AG09309 (cell line): Measurements from ENCODE around the gene PJA2.

Source experiments
- DNase-seq: peaks from one replicate; pipeline ENCODE4 v3.0.0-alpha.2; 2010; ENCODE audit warnings: low read depth
- H3K4me3 ChIP-seq: 2 replicates; pipeline ENCODE4 v1.5.1; 2011; ENCODE audit warnings: mild to moderate bottlenecking, low read depth, low read length, moderate library complexity; ENCODE audit not compliant: control insufficient read depth
- TF ChIP-seq, protein P1 (sequence below): IDR thresholded peaks from 2 replicates; pipeline ENCODE4 v1.5.1; 2011; ENCODE audit warnings: mild to moderate bottlenecking, low read depth, low read length, inconsistent platforms; ENCODE audit not compliant: insufficient read depth, control insufficient read depth; ENCODE audit errors: missing control alignments

PJA2 gene

DNA sequence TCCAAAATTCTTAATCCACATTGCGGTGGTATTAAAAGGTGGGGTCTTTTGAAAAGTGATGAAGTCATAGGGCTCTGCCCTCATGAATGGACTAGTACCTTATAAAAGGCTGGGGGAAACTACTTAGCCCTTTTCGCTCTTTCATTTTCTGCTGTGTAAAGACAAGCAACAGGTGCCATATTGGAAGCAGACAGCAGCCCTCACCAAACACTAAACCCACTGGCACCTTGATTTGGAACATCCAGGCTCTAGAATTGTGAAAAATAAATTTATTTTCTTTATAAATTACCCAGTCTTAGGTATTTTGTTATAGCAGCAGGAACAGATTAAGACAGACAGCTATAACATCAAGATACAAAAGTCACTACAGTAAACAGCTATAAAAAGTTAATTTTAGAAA is 12.8 kb downstream of the PJA2 start:
- DNase-seq = no peak
- no peak overlapping the region for H3K4me3 ChIP-seq
- TF ChIP-seq, protein P1, sequence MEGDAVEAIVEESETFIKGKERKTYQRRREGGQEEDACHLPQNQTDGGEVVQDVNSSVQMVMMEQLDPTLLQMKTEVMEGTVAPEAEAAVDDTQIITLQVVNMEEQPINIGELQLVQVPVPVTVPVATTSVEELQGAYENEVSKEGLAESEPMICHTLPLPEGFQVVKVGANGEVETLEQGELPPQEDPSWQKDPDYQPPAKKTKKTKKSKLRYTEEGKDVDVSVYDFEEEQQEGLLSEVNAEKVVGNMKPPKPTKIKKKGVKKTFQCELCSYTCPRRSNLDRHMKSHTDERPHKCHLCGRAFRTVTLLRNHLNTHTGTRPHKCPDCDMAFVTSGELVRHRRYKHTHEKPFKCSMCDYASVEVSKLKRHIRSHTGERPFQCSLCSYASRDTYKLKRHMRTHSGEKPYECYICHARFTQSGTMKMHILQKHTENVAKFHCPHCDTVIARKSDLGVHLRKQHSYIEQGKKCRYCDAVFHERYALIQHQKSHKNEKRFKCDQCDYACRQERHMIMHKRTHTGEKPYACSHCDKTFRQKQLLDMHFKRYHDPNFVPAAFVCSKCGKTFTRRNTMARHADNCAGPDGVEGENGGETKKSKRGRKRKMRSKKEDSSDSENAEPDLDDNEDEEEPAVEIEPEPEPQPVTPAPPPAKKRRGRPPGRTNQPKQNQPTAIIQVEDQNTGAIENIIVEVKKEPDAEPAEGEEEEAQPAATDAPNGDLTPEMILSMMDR = no peak

DNA sequence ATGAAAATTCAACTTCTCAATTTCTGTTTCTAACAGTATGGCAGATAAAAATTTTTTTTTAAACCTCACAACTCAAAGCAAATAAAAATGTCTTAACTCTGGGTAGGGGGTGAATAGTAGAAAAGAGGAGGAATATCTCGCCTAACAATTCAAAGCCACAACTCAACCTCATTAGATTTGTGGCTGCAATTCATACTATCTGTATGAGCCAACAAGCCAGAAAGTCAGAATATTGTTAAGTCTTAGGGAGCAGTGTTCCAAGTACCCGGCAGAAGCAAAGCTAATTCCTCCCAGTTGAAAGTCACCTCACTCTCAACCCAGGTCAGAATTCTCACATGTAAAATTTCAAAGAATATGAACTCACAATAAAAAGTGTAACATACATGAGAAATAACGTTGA is 15.0 kb downstream of the PJA2 start:
- H3K4me3 ChIP-seq = no peak overlapping the region
- TF ChIP-seq, protein P1 = no peak
- DNase-seq = no peak

DNA sequence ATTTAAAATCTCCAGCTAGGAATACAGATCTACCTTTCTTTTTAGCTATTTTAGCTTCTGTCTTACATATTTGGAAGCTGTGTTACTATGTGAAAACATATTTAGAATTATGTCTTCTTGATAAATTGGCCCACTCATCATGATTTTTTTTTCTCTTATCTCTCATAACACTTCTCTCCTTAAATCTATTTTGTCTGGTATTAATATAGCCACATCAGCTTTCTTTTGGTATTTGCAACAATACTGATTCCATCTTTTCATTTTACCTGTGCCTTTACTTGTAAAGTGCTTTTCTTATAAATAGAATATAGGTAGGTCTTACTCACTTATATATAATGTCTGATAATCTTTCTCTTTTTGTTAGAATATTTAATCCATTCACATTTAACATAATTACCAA is 19.6 kb downstream of the PJA2 start:
- no peak overlapping the region for H3K4me3 ChIP-seq
- TF ChIP-seq, protein P1 = no peak
- DNase-seq = no peak

DNA sequence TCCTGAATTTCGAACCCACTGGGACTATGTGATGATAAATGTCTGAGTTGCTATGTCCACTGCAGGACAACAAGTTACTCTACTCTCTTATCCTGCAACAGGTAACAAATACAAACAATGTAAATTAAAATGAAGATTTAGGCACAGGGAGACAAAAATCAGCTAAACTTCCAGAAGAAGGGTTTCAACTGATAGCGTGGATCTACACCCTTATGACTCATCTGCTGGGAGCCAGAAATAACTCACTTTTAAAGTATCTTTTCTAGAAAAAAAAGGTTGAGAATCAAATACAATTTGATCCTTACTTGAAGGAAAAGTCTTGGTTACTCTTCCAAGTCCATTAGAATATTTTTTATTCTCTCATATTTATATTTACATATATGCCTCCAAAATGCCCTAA is 21.4 kb downstream of the PJA2 start:
- no peak overlapping the region for H3K4me3 ChIP-seq
- TF ChIP-seq, protein P1 = no peak
- DNase-seq = no peak

DNA sequence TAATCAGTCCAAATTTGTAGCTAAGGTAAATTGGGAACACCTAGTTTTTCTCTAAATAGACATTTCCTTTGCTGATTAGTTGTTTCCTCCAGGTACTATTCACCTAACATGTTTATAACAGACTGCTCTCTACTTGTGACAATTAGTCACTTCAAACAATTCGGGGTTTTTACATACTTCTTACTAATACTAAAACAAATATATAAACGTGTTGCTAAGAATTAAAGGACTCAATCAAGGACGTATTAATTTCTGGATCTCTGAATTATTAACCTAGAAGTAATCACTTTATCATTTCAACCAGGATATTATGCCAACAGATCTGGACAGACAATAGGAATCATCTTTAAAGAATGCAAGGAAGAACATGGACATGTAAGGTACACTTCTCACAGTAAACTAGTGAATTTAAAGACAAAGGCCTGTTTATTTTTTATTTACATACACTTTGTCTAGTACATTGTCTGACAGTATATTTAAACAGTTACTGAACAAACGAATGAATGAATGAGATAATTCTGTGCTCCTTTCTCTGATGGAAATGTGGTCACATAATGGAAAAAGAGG is 22.3 kb downstream of the PJA2 start:
- TF ChIP-seq, protein P1 = no peak
- DNase-seq = no peak
- no peak overlapping the region for H3K4me3 ChIP-seq

DNA sequence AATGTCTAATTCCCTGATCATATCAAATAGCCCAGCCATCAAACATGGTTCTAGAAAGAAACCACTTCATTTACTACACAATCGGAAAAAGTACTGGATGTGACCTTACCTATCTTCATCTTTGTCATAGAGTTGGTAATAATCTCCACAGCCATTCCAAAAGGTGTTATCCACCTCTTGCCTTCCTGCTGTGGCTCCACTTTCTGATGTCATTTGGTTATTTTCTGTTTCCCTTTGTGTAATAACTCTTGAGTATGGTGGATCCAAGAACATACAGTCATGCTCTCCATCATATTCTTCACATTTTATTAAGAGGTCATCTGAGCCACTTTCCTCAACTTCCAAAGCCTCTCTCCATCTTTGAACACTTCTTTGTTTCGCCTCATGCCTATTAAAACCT is 31.7 kb downstream of the PJA2 start:
- TF ChIP-seq, protein P1 = no peak
- H3K4me3 ChIP-seq = no peak overlapping the region
- DNase-seq = no peak

DNA sequence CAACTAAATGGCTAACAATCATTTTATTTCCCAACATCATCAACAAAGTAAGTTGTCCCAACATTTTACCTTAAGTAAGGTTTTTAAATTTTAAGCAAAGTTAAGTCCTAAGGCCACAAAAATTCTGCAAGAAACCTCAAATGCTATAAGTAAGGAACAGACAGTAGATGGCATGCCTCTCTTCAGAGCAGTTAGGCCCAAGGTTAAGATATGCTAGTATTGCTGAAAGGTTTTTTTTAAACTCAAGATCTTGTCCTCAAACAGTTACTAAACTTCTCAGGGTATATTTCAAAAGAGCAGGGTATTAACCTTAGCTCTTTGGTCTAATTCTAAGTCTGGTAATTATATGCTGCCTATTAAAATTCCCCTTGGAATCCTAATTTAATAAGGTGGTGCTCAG is 35.1 kb downstream of the PJA2 start:
- H3K4me3 ChIP-seq = no peak overlapping the region
- TF ChIP-seq, protein P1 = no peak
- DNase-seq = no peak
